ENCODE data around the gene DBN1. TPM values are rescaled to one million over a fixed set of nuclear protein-coding genes. Genes with fewer than 3 reads are reported as not detected.

Gene DBN1
- total RNA-seq, 4 donors from 2014 or later, result 30.6 to 107 (median 82.7) TPM

GRCh38 chr5:177470759-177471536 is 2.5 kb downstream of the DBN1 start:
- intact Hi-C loops (cut with DNase I; ENCODE audit: low total_unique reads), result no loop called here
- H3K9me3 ChIP-seq, result no peaks in the 10 kb centered on the region
- no peak overlapping the region for H3K4me3 ChIP-seq
- TF ChIP-seq CTCF (IDR thresholded peaks at IDR 0.05), result no peak
- no peak for TF ChIP-seq POLR2A (IDR thresholded peaks at IDR 0.05)
- H3K27ac ChIP-seq, result peak overlapping the region in 1 of 2 donors; percentile 82
- H3K36me3 ChIP-seq, result no peaks in the 10 kb centered on the region
- peaks cover 0 to 17% of the 10 kb centered on the region in 2 donors for H3K4me1 ChIP-seq
- DNase-seq, result peak in 1 of 2 donors; percentile 13
- no peaks in the 10 kb centered on the region for H3K27me3 ChIP-seq

GRCh38 chr5:177469750-177470525 is 3.5 kb downstream of the DBN1 start:
- peak overlapping the region; percentile 51 to 82 for H3K27ac ChIP-seq
- H3K4me1 ChIP-seq, result peaks cover 0 to 17% of the 10 kb centered on the region in 2 donors
- H3K4me3 ChIP-seq, result no peak overlapping the region

GRCh38 chr5:177468685-177469628 is 4.5 kb downstream of the DBN1 start:
- H3K4me1 ChIP-seq, result peaks cover 0 to 17% of the 10 kb centered on the region in 2 donors
- no peaks in the 10 kb centered on the region for H3K36me3 ChIP-seq
- intact Hi-C loops (cut with DNase I; ENCODE audit: low total_unique reads), result no loop called here
- TF ChIP-seq CTCF (IDR thresholded peaks at IDR 0.05), result no peak
- no peak for TF ChIP-seq POLR2A (IDR thresholded peaks at IDR 0.05)
- no peak overlapping the region for H3K4me3 ChIP-seq
- H3K9me3 ChIP-seq, result no peaks in the 10 kb centered on the region
- no peak for DNase-seq
- peak overlapping the region; percentile 51 to 82 for H3K27ac ChIP-seq
- H3K27me3 ChIP-seq, result no peaks in the 10 kb centered on the region

More at GRCh38 chr5:177469750-177470525, 3.5 kb downstream of the DBN1 start:
- intact Hi-C loops (cut with DNase I; ENCODE audit: low total_unique reads), result no loop called here
- no peaks in the 10 kb centered on the region for H3K27me3 ChIP-seq
- H3K36me3 ChIP-seq, result no peaks in the 10 kb centered on the region
- TF ChIP-seq CTCF (IDR thresholded peaks at IDR 0.05) (no peak), POLR2A (IDR thresholded peaks at IDR 0.05) (no peak)
- DNase-seq, result no peak
- H3K9me3 ChIP-seq, result no peaks in the 10 kb centered on the region

- Histone ChIP-seq H3K9me3 (no peaks in the 10 kb centered on the region), H3K27ac (no peak overlapping the region), H3K4me3 (no peak overlapping the region), H3K4me1 (peaks cover 0 to 17% of the 10 kb centered on the region in 2 donors), H3K27me3 (no peaks in the 10 kb centered on the region), H3K36me3 (no peaks in the 10 kb centered on the region)
- no peak for DNase-seq
- intact Hi-C loops (cut with DNase I; ENCODE audit: low total_unique reads), result no loop called here
- TF ChIP-seq POLR2A (IDR thresholded peaks at IDR 0.05) (no peak), CTCF (IDR thresholded peaks at IDR 0.05) (no peak)
Measured at GRCh38 chr5:177468329-177468684, 5.1 kb downstream of the DBN1 start.
